HG03025 (cell line): ENCODE measurements around the gene VPS39.

ENCODE experiments used
- ATAC-seq: cut with Tn5 transposase; IDR thresholded peaks from one replicate; pipeline ENCODE4 v1.9.1; 2021; ENCODE audit warnings: mild to moderate bottlenecking, moderate library complexity; ENCODE audit not compliant: unreplicated experiment, low FRiP score

Gene VPS39

GRCh38 chr15:42133356-42133755 lies 74.7 kb downstream of the VPS39 start:
- ATAC-seq = no peak

DNA sequence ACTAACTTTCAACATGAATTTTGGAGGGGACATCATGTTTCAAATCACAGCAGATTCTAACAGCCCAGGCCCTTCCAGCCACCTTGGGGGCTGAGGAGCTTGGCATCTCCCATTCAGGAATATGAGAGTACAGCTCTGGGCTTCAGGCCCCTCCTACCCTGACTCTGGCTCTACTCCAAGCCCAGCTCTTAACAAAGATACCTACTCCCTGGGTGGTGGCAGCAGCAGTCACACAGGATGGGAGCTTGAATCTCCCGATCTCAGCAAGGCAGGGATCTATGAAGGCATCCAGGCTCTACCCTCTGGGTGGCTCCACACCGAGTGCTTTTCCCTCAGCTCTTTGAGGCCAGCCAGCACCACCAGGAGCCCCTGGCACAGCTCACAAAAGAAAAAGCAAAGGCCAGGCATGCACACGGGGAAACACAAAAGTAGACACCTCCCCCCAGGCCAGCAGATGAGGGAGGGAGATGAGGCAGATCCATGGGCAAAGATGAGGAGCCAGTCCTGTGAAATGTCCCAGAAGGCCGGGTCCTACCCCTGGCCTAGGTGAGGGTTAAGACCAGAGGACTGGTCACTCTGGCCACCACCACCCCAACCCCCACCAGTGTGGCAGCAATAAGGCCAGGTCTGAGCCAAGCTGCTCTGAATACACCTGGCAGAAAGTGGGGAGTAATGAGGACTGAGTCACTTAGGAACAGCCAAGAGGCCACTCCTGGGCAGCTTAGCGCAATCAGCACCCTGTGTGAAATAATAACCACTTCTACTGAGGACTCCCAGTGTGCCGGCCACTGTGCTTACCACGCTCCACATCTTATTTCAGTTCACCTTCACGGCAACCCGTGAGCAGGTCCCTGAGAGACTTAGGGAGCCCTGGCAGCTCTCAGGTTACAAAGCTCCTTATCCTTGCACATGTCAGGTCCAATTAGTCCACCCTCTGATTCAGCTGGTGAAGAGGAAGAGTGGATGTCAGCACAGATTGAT lies 76.0 kb downstream of the VPS39 start:
- no peak for ATAC-seq

- ATAC-seq = no peak
These were observed 77.1 kb downstream of the VPS39 start for GRCh38 chr15:42131006-42131405.

GRCh38 chr15:42130246-42130986 lies 77.7 kb downstream of the VPS39 start:
- no peak for ATAC-seq

- no peak for ATAC-seq
These were observed 78.7 kb downstream of the VPS39 start for GRCh38 chr15:42129364-42129763.

- no peak for ATAC-seq
These were observed 79.6 kb downstream of the VPS39 start for GRCh38 chr15:42128476-42128875.

DNA sequence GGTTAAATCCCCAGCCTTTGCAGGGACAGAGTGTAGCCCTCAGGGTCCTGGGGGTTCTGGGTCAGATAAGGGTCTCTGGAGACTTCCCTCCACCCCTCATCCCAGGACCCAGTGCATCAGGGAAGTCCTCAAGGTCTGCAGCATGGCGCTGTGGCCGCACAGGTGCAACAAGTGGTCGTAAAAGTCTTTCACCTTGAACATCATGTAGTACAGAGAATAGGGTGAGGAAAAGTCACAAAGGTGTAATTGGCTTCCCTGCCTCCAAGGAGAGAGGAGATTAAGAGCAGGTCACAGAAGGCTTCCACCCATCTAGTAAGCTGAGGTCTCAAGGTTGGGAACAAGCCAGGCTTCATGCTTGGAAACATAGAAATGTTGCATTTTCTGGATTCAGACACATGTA lies 84.6 kb downstream of the VPS39 start:
- ATAC-seq = no peak

- no peak for ATAC-seq
These were observed 86.4 kb downstream of the VPS39 start for GRCh38 chr15:42121682-42122081.

DNA sequence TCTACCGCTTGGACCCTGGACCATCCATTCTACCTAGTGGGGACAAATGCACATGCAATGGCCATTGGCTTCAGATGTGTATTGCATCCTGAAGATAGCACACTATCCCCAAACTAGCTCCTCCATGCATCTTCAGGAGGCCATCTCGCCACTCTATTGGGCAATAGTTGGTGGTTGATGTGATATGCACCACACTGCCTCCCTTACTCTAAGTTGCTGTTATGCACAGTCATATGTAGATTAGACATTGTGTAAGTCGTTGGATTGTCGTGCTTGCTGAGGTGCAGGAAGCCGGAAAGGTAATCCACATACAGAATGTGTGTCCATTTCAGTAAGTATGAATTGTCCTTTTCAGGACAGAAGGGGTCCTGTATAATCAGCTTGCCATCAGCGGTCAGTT lies 87.1 kb downstream of the VPS39 start:
- ATAC-seq = no peak

- ATAC-seq = no peak
These were observed 87.8 kb downstream of the VPS39 start for GRCh38 chr15:42120285-42120684.

- ATAC-seq = no peak
These were observed 88.7 kb downstream of the VPS39 start for GRCh38 chr15:42119446-42119760.

DNA sequence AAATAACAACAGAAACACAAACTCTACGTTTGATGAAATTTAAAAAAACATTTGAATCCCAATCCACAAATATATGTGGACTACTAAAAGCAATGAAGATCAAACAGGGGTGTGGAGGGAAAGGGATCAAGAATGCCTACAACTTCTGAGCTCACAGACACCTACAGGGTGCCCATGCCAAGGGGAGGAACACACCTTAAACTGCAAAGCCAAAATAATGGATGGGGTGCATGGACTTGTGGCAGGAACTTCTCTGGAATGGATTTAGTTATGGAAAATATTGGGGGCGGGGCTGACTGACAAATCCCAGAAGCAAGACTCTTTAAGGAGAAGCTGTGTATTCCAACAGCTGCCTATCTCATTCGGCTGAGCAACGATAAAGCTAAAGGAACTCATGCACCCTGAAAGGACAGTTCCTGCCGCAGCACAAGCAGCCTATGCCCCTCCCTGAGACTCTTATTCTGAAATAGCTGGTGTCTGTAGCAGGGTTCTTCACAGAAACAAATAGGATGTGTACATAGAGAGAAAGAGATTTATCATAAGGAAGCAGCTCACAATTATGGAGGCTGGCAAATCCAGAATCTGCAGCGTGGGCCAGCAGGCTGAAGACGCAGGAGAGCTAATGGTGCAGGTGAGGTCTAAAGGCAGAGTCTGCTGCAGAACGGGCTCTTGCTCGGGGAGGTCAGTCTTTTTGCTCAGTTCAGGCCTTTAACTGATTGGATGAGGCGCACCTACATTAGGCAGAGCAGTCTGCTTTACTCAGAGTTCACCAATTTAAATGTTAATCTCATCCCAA lies 89.3 kb downstream of the VPS39 start:
- ATAC-seq = no peak

DNA sequence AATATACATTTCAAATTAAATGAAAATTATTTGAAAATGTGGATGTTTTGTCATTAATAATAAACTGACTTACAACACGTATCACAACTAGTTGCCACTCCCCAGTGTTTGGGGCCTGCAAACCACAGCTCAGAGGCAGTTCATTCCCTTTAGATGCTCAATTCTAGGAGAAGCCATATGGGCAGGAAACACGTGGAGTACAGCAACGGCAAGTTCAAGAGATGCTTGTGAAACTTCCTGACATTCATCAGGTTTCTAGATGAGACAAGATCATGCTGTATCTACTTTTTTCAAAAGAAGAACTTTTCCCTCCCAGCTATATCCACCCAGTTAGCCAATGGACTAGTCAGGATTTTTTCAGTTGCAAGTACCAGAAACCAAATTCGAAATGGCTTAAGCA lies 96.2 kb downstream of the VPS39 start:
- no peak for ATAC-seq

DNA sequence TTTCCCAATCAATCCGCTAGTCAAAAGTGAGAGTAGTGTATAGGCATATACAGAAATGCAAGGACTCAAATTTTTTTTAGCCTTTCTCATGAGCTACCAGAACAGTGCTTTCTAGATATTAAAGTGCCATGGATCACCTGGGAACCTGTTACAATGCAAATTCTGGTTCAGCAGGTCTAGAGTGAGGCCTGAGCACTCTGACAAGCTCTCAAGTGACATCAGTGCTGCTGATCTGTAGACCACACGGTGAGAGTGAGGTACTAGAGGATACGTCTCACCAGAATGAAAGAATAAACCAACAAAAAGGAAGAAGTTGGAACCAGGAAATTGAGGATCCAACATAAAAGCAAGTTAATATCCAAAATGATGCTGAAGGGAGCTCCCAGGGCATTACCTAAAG lies 97.7 kb downstream of the VPS39 start:
- ATAC-seq = no peak

GRCh38 chr15:42108806-42109205 lies 99.3 kb downstream of the VPS39 start:
- no peak for ATAC-seq
